Measurements from ENCODE around the gene TSPYL4.

The TSPYL4 gene

DNA sequence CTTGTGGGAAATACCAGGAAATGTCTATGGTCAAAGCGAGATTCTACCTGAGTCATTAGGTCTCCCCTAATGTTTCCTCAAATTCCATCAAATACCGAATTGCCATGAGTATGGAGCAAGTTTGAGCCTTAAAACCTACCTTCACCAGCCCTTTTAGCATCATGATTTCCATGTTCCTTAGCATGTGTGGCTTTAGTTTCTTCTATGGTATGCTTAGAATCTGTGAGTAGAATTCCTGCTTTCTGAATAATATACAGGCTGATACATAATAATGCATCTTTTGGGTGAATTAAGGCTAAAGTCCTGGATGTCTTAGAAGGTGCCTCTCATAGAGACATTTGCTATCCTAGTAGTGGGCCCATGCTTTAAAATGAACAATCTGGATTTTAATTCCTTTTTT lies 32.0 kb downstream of the TSPYL4 start:
- H3K27me3 ChIP-seq (replicated peaks; ENCODE audit: control insufficient read depth, insufficient read depth, low read length), result no peaks in the 10 kb centered on the region
- H3K4me3 ChIP-seq (replicated peaks; ENCODE audit: low read depth, low read length), result no peak overlapping the region
- no peak for DNase-seq (ENCODE audit: extremely low read depth, insufficient read length)
- TF ChIP-seq, protein P1, sequence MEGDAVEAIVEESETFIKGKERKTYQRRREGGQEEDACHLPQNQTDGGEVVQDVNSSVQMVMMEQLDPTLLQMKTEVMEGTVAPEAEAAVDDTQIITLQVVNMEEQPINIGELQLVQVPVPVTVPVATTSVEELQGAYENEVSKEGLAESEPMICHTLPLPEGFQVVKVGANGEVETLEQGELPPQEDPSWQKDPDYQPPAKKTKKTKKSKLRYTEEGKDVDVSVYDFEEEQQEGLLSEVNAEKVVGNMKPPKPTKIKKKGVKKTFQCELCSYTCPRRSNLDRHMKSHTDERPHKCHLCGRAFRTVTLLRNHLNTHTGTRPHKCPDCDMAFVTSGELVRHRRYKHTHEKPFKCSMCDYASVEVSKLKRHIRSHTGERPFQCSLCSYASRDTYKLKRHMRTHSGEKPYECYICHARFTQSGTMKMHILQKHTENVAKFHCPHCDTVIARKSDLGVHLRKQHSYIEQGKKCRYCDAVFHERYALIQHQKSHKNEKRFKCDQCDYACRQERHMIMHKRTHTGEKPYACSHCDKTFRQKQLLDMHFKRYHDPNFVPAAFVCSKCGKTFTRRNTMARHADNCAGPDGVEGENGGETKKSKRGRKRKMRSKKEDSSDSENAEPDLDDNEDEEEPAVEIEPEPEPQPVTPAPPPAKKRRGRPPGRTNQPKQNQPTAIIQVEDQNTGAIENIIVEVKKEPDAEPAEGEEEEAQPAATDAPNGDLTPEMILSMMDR (IDR thresholded peaks at IDR 0.05; ENCODE audit: insufficient read depth, low read length, poor library complexity, severe bottlenecking), result no peak
- H3K36me3 ChIP-seq (ENCODE audit: control insufficient read depth, insufficient read depth, low read length), result no peaks in the 10 kb centered on the region; the same call in 1 of the 2 replicates

DNA sequence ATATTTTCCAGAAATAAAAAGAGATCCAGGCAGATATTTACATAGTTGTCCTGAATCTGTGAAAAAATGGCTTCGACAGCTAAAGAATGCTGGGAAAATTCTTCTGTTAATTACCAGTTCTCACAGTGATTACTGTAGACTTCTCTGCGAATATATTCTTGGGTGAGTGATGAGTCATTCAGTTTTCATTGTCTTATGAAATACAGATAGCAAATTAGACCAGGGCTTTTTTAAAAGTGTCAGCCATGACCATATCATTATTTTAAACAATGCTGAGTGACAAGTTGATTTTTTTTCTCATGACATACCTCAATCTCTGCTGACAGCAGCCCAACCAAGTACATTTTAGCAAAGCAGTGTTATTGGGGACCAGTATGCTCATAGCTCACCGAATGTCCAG lies 32.8 kb downstream of the TSPYL4 start:
- DNase-seq (ENCODE audit: extremely low read depth, insufficient read length), result no peak
- TF ChIP-seq, protein P1 (IDR thresholded peaks at IDR 0.05; ENCODE audit: insufficient read depth, low read length, poor library complexity, severe bottlenecking), result no peak
- Histone ChIP-seq H3K4me3 (replicated peaks; ENCODE audit: low read depth, low read length) (no peak overlapping the region), H3K36me3 (ENCODE audit: control insufficient read depth, insufficient read depth, low read length) (no peaks in the 10 kb centered on the region; the same call in 1 of the 2 replicates), H3K27me3 (replicated peaks; ENCODE audit: control insufficient read depth, insufficient read depth, low read length) (no peaks in the 10 kb centered on the region)

DNA sequence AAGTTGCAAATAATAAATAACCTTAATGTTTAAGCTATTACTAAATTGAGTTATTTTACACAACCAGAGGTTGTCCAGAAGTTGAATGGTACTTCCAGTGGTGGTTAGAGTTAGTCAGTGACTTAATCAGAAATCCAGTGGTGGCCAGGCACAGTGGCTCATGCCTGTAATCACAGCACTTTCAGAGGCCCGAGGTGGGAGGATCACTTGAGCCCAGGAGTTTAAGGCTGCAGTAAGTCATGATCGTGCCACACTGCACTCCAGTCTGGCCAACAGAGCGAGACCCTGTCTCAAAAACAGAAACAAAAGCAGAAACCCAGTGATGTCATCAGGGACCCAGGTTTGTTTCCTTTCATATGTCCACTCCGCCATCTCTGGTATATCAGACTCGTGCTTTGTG lies 35.0 kb downstream of the TSPYL4 start:
- H3K36me3 ChIP-seq (ENCODE audit: control insufficient read depth, insufficient read depth, low read length), result no peaks in the 10 kb centered on the region; the same call in 1 of the 2 replicates
- H3K27me3 ChIP-seq (replicated peaks; ENCODE audit: control insufficient read depth, insufficient read depth, low read length), result no peaks in the 10 kb centered on the region
- no peak overlapping the region for H3K4me3 ChIP-seq (replicated peaks; ENCODE audit: low read depth, low read length)
- no peak for DNase-seq (ENCODE audit: extremely low read depth, insufficient read length)
- TF ChIP-seq, protein P1 (IDR thresholded peaks at IDR 0.05; ENCODE audit: insufficient read depth, low read length, poor library complexity, severe bottlenecking), result no peak

DNA sequence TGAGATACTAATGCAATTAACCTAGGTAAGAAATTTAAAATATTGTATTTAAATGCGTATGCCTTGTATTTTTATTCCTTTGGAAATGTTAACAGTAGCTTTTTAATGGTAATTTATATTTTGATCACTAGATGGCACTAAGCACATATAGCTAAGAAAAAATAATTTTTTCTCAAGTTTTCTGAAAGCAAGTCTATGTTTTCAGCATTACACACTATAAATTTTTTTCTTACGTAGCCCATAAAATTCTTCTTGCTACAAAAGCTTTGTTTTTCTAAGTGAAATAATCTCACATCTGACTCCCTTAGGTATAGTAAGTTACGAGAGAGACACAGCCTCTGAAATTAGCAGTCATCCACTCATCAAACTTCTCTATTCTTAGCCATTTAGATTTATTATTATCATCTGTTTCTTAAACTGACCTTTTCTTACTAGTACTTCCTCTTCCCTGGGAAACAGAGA lies 35.7 kb downstream of the TSPYL4 start:
- TF ChIP-seq, protein P1 (IDR thresholded peaks at IDR 0.05; ENCODE audit: insufficient read depth, low read length, poor library complexity, severe bottlenecking), result peak; percentile 36
- H3K27me3 ChIP-seq (replicated peaks; ENCODE audit: control insufficient read depth, insufficient read depth, low read length), result no peaks in the 10 kb centered on the region
- no peak overlapping the region for H3K4me3 ChIP-seq (replicated peaks; ENCODE audit: low read depth, low read length)
- no peaks in the 10 kb centered on the region; the same call in 1 of the 2 replicates for H3K36me3 ChIP-seq (ENCODE audit: control insufficient read depth, insufficient read depth, low read length)
- DNase-seq (ENCODE audit: extremely low read depth, insufficient read length), result no peak

DNA sequence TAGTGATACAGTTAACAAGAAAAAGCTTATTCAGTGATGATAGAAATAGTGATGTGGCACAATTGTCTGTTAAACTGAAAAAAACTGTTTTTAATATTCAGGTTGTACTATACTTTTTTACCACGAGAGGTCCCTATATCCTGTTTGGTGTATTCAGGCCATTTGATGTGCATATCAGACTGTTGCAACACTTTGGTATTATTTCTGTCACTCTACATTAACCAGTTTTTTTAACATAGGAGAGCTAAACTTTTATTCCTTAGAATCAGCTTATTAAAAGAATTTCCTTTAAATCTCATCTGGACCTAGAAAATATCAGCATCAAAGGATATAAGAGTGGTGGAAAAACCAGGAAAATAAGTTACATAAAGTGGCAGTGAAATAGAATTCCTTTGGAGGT lies 36.8 kb downstream of the TSPYL4 start:
- Histone ChIP-seq H3K27me3 (replicated peaks; ENCODE audit: control insufficient read depth, insufficient read depth, low read length) (no peaks in the 10 kb centered on the region), H3K36me3 (ENCODE audit: control insufficient read depth, insufficient read depth, low read length) (peaks cover 2% of the 10 kb centered on the region; the same call in 1 of the 2 replicates), H3K4me3 (replicated peaks; ENCODE audit: low read depth, low read length) (no peak overlapping the region)
- no peak for DNase-seq (ENCODE audit: extremely low read depth, insufficient read length)
- TF ChIP-seq, protein P1 (IDR thresholded peaks at IDR 0.05; ENCODE audit: insufficient read depth, low read length, poor library complexity, severe bottlenecking), result peak; percentile 45

DNA sequence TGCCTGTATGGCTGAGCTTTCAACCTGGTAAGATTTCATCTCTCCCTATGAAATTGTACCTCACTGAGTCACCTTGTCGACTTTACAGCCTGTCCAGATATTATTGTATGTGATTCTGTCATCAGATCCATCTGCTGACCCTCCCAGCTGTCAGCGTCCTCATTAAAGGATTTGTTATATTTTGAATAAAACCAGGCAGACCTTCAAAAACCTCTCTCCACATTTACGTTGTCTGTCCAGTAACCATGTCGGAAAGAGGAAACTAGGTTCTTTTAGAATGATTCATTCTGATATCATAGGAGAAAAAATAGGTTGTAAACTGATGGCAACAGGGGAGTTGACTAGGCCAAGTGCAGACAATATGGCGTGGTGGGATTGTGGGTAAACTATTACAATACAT lies 38.5 kb downstream of the TSPYL4 start:
- Histone ChIP-seq H3K36me3 (ENCODE audit: control insufficient read depth, insufficient read depth, low read length) (peaks cover 2% of the 10 kb centered on the region; the same call in 1 of the 2 replicates), H3K27me3 (replicated peaks; ENCODE audit: control insufficient read depth, insufficient read depth, low read length) (no peaks in the 10 kb centered on the region), H3K4me3 (replicated peaks; ENCODE audit: low read depth, low read length) (no peak overlapping the region)
- TF ChIP-seq, protein P1 (IDR thresholded peaks at IDR 0.05; ENCODE audit: insufficient read depth, low read length, poor library complexity, severe bottlenecking), result no peak
- DNase-seq (ENCODE audit: extremely low read depth, insufficient read length), result no peak

Measured in GM06990 (cell line).